Liver (tissue), 9 donors: ENCODE measurements around the gene PMFBP1. TPM values are rescaled to one million over a fixed set of nuclear protein-coding genes. Genes with fewer than 3 reads are reported as not detected.
"Not testable (repeated sequence)": the region's sequence is repeated elsewhere in the genome, so short reads cannot be mapped to it uniquely, and the experiment has no call there.

Experiments used
- DNase-seq: peaks from one replicate; pipeline ENCODE4 v3.0.0-alpha.2; 2017; ENCODE audit warnings: low spot score
- H3K27ac ChIP-seq, 2 donors: one replicate each; pipeline ENCODE4 v1.7.0; 2013; ENCODE audit warnings: inconsistent platforms in 2 of 2, low read length in 2 of 2, control low read depth in 1 of 2, low read depth in 1 of 2, mild to moderate bottlenecking in 1 of 2
- H3K27me3 ChIP-seq, 4 donors: one replicate each; pipeline versions ENCODE4 v1.6.1 to v1.7.0; 2013; ENCODE audit warnings: low read length in 3 of 4, inconsistent platforms in 1 of 4, mild to moderate bottlenecking in 1 of 4, moderate library complexity in 1 of 4; ENCODE audit not compliant: control insufficient read depth in 4 of 4, insufficient read depth in 4 of 4
- H3K36me3 ChIP-seq, 4 donors: one replicate each; pipeline versions ENCODE4 v1.6.1 to v1.7.0; 2013; ENCODE audit warnings: low read length in 3 of 4, mild to moderate bottlenecking in 3 of 4, low read depth in 1 of 4, moderate library complexity in 1 of 4; ENCODE audit not compliant: control insufficient read depth in 4 of 4, insufficient read depth in 3 of 4
- H3K4me1 ChIP-seq, 4 donors: one replicate each; pipeline versions ENCODE4 v1.6.1 to v1.7.0; 2013; ENCODE audit warnings: low read length in 3 of 4, mild to moderate bottlenecking in 3 of 4, moderate library complexity in 1 of 4; ENCODE audit not compliant: control insufficient read depth in 4 of 4, insufficient read depth in 4 of 4
- H3K4me3 ChIP-seq, 3 donors: one replicate each; pipeline versions ENCODE4 v1.6.1 to v1.7.0; 2013; ENCODE audit warnings: low read length in 3 of 3, control low read depth in 1 of 3, low read depth in 1 of 3, mild to moderate bottlenecking in 1 of 3
- H3K9ac ChIP-seq, 2 donors: one replicate each; pipeline ENCODE4 v1.7.0; 2013; ENCODE audit warnings: low read length in 2 of 2, mild to moderate bottlenecking in 2 of 2, moderate library complexity in 2 of 2, control low read depth in 1 of 2, low read depth in 1 of 2
- H3K9me3 ChIP-seq, 4 donors: one replicate each; pipeline versions ENCODE4 v1.6.1 to v1.7.0; 2013; ENCODE audit warnings: low read length in 3 of 4; ENCODE audit not compliant: control insufficient read depth in 4 of 4
- CTCF ChIP-seq: fragments of 150-350 bp; IDR thresholded peaks from 2 replicates; pipeline ENCODE4 v1.5.1; 2017; ENCODE audit warnings: improper control_type of control experiment, low read depth, low read length; ENCODE audit not compliant: missing input control
- GABPA ChIP-seq, 2 donors: IDR thresholded peaks in 1 of 2; conservative IDR thresholded peaks in 1 of 2; 2 replicates each; pipeline ENCODE4 v1.6.1; 2016; ENCODE audit warnings: antibody characterized with exemption in 2 of 2, mild to moderate bottlenecking in 1 of 2, moderate library complexity in 1 of 2
- HNF4A ChIP-seq, 2 donors: conservative IDR thresholded peaks; 2 replicates each; pipeline ENCODE4 v1.6.1; 2016; ENCODE audit warnings: antibody characterized with exemption in 2 of 2, mild to moderate bottlenecking in 2 of 2
- HNF4G ChIP-seq: IDR thresholded peaks from 2 replicates; pipeline ENCODE4 v1.6.1; 2016; ENCODE audit warnings: antibody characterized with exemption
- NR2F2 ChIP-seq: IDR thresholded peaks from 2 replicates; pipeline ENCODE4 v1.6.1; 2016; ENCODE audit warnings: antibody characterized with exemption
- RAD21 ChIP-seq, 2 donors: IDR thresholded peaks; 2 replicates each; pipeline ENCODE4 v1.6.1; 2016; ENCODE audit warnings: antibody characterized with exemption in 2 of 2, mild to moderate bottlenecking in 2 of 2
- RXRA ChIP-seq, 2 donors: IDR thresholded peaks; 2 replicates each; pipeline ENCODE4 v1.6.1; 2017 to 2018; ENCODE audit warnings: antibody characterized with exemption in 2 of 2, mild to moderate bottlenecking in 1 of 2
- SP1 ChIP-seq: IDR thresholded peaks from 2 replicates; pipeline ENCODE4 v1.6.1; 2018; ENCODE audit warnings: antibody characterized with exemption, mild to moderate bottlenecking
- YY1 ChIP-seq: IDR thresholded peaks from 2 replicates; pipeline ENCODE4 v1.6.1; 2016; ENCODE audit warnings: antibody characterized with exemption, mild to moderate bottlenecking
- ZBTB33 ChIP-seq: IDR thresholded peaks from 2 replicates; pipeline ENCODE4 v1.6.1; 2016; ENCODE audit warnings: antibody characterized with exemption
- WGBS: extraction: QIAGEN DNeasy Blood & Tissue Kit; methylation state at CpG from one replicate; pipeline ENCODE4 v1.1.7; 2013; 5-methylcytosine and 5-hydroxymethylcytosine counted together
- polyA plus RNA-seq, 2 donors: library from polyadenylated mRNA; stranded (reverse) in 1 of 2; unstranded in 1 of 2; fragments of 200-250 nt in 1 of 2; fragments of >200 nt in 1 of 2; fragmentation: Nextera tagmentation in 1 of 2; extraction: Ambion mirVana in 1 of 2; gene quantifications; one replicate each; pipeline versions ENCODE4 v1.2.1 to v1.2.3, GENCODE V29; 2013 to 2015
- total RNA-seq, 2 donors: library from RNA; depleted of rRNA; stranded (reverse); fragments of >200 nt; gene quantifications; one replicate each; pipeline ENCODE4 v1.2.3, GENCODE V29; 2014
- donor health status: healthy.
- donor health status: healthy.
- donor health status: healthy.
- donor health status: healthy.
- donor health status: healthy.

The PMFBP1 gene
- total and polyA plus RNA-seq, 4 donors, result 0.06 to 1.4 (median 0.29) TPM

- no peak for DNase-seq
- Histone ChIP-seq H3K27ac (no peak overlapping the region), H3K4me3 (no peak overlapping the region), H3K9me3 (peaks cover 0 to 6% (median 3%) of the 10 kb centered on the region in 4 donors), H3K9ac (no peak overlapping the region), H3K27me3 (no peaks in the 10 kb centered on the region), H3K36me3 (peaks cover 8 to 40% (median 30%) of the 10 kb centered on the region in 4 donors), H3K4me1 (peaks cover 0 to 9% (median 8%) of the 10 kb centered on the region in 4 donors)
- TF ChIP-seq RAD21 (IDR thresholded peaks at IDR 0.05) (peak in 1 of 2 donors; percentile 13), SP1 (peak; percentile 66), NR2F2 (no peak), YY1 (peak; percentile 59), GABPA (IDR thresholded peaks at IDR 0.05 in 1 of 2, conservative IDR thresholded peaks at IDR 0.05 in 1 of 2) (peak in 1 of 2 donors; percentile 23), ZBTB33 (peak; percentile 23), CTCF (no peak), RXRA (IDR thresholded peaks at IDR 0.05) (peak in 1 of 2 donors; percentile 31), HNF4A (conservative IDR thresholded peaks at IDR 0.05) (peak; percentile 86 to 87), HNF4G (peak; percentile 70)
- 21% methylated on average over 3 of the region's 3 CpGs for WGBS
Observed at GRCh38 chr16:72083778-72084404, 88.1 kb downstream of the PMFBP1 start.

- peak in 1 of 2 donors; percentile 18 for TF ChIP-seq HNF4A (conservative IDR thresholded peaks at IDR 0.05)
- H3K9me3 ChIP-seq, H3K4me1 ChIP-seq, H3K27me3 ChIP-seq, DNase-seq, H3K27ac ChIP-seq, H3K9ac ChIP-seq, H3K4me3 ChIP-seq: not testable (repeated sequence)
- H3K36me3 ChIP-seq, result peaks cover 0 to 27% (median 20%) of the 10 kb centered on the region in 4 donors
- WGBS, result 95% methylated on average over 2 of the region's 5 CpGs
Observed at GRCh38 chr16:72076991-72077706, 94.8 kb downstream of the PMFBP1 start.

- H3K36me3 ChIP-seq, result peaks cover 0 to 32% (median 30%) of the 10 kb centered on the region in 4 donors
- not testable (repeated sequence) for H3K4me3 ChIP-seq, H3K27ac ChIP-seq
Observed at GRCh38 chr16:72075067-72075466, 96.9 kb downstream of the PMFBP1 start.

More at GRCh38 chr16:72075067-72075466, 96.9 kb downstream of the PMFBP1 start:
- H3K4me1 ChIP-seq, H3K9me3 ChIP-seq, H3K27me3 ChIP-seq, DNase-seq, H3K9ac ChIP-seq: not testable (repeated sequence)
- 76% methylated on average over 2 of the region's 6 CpGs for WGBS
